B cell (primary cell): Measurements from ENCODE around the gene SNX14. TPM values are rescaled to one million over a fixed set of nuclear protein-coding genes. Genes with fewer than 3 reads are reported as not detected.

Source experiments
- ATAC-seq: fragments of 200-7000 bp; cut with Tn5 transposase; one replicate; pipeline ENCODE4 v1.10.0; 2021; ENCODE audit warnings: low read depth, mild to moderate bottlenecking, moderate number of reproducible peaks, moderate library complexity
- CTCF ChIA-PET: fragments of 350-600 bp; sonication (Branson Sonifier 250); formaldehyde crosslinking; loops from one replicate; lab custom pipeline; 2021; ENCODE audit warnings: antibody characterized with exemption, inconsistent platforms; lab: Charles Lee
- POLR2A ChIA-PET: fragments of 350-600 bp; sonication (Branson Sonifier 250); formaldehyde crosslinking; loops from one replicate; lab custom pipeline; 2021; ENCODE audit warnings: antibody characterized with exemption; lab: Charles Lee
- DNase-seq: peaks from one replicate; pipeline ENCODE4 v3.0.0; 2013
- H2AFZ ChIP-seq: 2 replicates; pipeline ENCODE4 v1.6.1; 2012; ENCODE audit warnings: mild to moderate bottlenecking, low read depth, low read length; ENCODE audit not compliant: insufficient read depth, poor library complexity, severe bottlenecking
- H3K27ac ChIP-seq, 2 donors: 1 replicate in 1 of 2; 2 replicates in 1 of 2; pipeline ENCODE4 v1.5.1; 2012 to 2013; ENCODE audit warnings: low read length in 2 of 2, mild to moderate bottlenecking in 2 of 2, moderate library complexity in 1 of 2
- H3K27me3 ChIP-seq, 4 experiments: fragments of 200-600 bp in 1 of 4; sonication (generic) in 1 of 4; replicated peaks in 1 of 4; 1 replicate in 2 of 4; 2 replicates in 2 of 4; pipeline versions ENCODE4 v1.6.1 to v1.7.0; 2013 to 2016; ENCODE audit warnings: low read length in 3 of 4, mild to moderate bottlenecking in 2 of 4, mixed read lengths in 1 of 4, moderate library complexity in 1 of 4; ENCODE audit not compliant: insufficient read depth in 4 of 4, control insufficient read depth in 3 of 4; ENCODE audit errors: control extremely low read depth in 1 of 4
- H3K36me3 ChIP-seq, 2 experiments: replicated peaks in 1 of 2; 1 replicate in 1 of 2; 2 replicates in 1 of 2; pipeline versions ENCODE4 v1.6.1 to v1.7.1; 2013; ENCODE audit warnings: low read length in 1 of 2; ENCODE audit not compliant: insufficient read depth in 2 of 2, control insufficient read depth in 1 of 2; ENCODE audit errors: control extremely low read depth in 1 of 2, extremely low read depth in 1 of 2
- H3K4me1 ChIP-seq, 2 donors: fragments of 200-600 bp in 1 of 2; sonication (generic) in 1 of 2; 1 replicate in 1 of 2; 2 replicates in 1 of 2; pipeline versions ENCODE4 v1.5.1 to v1.6.1; 2013 to 2017; ENCODE audit warnings: low read length in 2 of 2; ENCODE audit not compliant: control insufficient read depth in 2 of 2, insufficient read depth in 2 of 2
- H3K4me2 ChIP-seq: replicated peaks from 2 replicates; pipeline ENCODE3; 2012; ENCODE audit warnings: mild to moderate bottlenecking, low read depth, low read length; ENCODE audit not compliant: poor library complexity, severe bottlenecking
- H3K4me3 ChIP-seq, 5 experiments: fragments of 200-600 bp in 1 of 5; sonication (generic) in 1 of 5; 1 replicate in 3 of 5; 2 replicates in 2 of 5; pipeline versions ENCODE4 v1.5.1 to v1.7.0; 2011 to 2016; ENCODE audit warnings: low read length in 4 of 5, mild to moderate bottlenecking in 4 of 5, low read depth in 2 of 5, control low read depth in 1 of 5, moderate library complexity in 1 of 5; ENCODE audit not compliant: insufficient read depth in 1 of 5; ENCODE audit errors: control extremely low read depth in 1 of 5, extremely low read depth in 1 of 5
- H3K79me2 ChIP-seq: fragments of 200-600 bp; sonication (generic); one replicate; pipeline ENCODE4 v1.6.0; 2016; ENCODE audit warnings: low read length; ENCODE audit not compliant: control insufficient read depth, insufficient read depth
- H3K9ac ChIP-seq: fragments of 200-600 bp; sonication (generic); 2 replicates; pipeline ENCODE4 v1.6.1; 2017; ENCODE audit warnings: mild to moderate bottlenecking, low read length, moderate library complexity
- H3K9me3 ChIP-seq, 3 donors: one replicate each; pipeline versions ENCODE4 v1.6.1 to v1.7.1; 2013; ENCODE audit warnings: low read length in 2 of 3; ENCODE audit not compliant: control insufficient read depth in 2 of 3, insufficient read depth in 1 of 3; ENCODE audit errors: control extremely low read depth in 1 of 3
- H4K20me1 ChIP-seq: 2 replicates; pipeline ENCODE4 v1.6.0; 2012; ENCODE audit warnings: mild to moderate bottlenecking, low read length; ENCODE audit not compliant: insufficient read depth, control insufficient read depth, poor library complexity, severe bottlenecking
- H3K27ac Mint-ChIP-seq: one replicate; pipeline ENCODE4 v1.8.0; 2021; ENCODE audit warnings: mixed read lengths
- H3K27me3 Mint-ChIP-seq: one replicate; pipeline ENCODE4 v1.8.0; 2021; ENCODE audit warnings: mixed read lengths
- H3K4me1 Mint-ChIP-seq: one replicate; pipeline ENCODE4 v1.8.0; 2021; ENCODE audit warnings: mixed read lengths
- H3K4me3 Mint-ChIP-seq: one replicate; pipeline ENCODE4 v1.8.0; 2021; ENCODE audit warnings: mixed read lengths
- H3K9me3 Mint-ChIP-seq: one replicate; pipeline ENCODE4 v1.8.0; 2022; ENCODE audit warnings: mixed read lengths; ENCODE audit not compliant: insufficient read depth
- CTCF ChIP-seq: fragments of 200-600 bp; IDR thresholded peaks from one replicate; pipeline ENCODE4 v1.8.0; 2022; ENCODE audit warnings: antibody characterized with exemption, mild to moderate bottlenecking
- EZH2 ChIP-seq: IDR thresholded peaks from 2 replicates; pipeline ENCODE4 v1.6.1; 2012; ENCODE audit warnings: borderline replicate concordance, low read depth, mild to moderate bottlenecking, moderate library complexity, low read length; ENCODE audit not compliant: insufficient read depth, poor library complexity, severe bottlenecking
- WGBS: methylation state at CpG from one replicate; pipeline ENCODE4 v1.1.5; 2013; ENCODE audit warnings: missing lambda C conversion rate; ENCODE audit not compliant: insufficient coverage; 5-methylcytosine and 5-hydroxymethylcytosine counted together
- intact Hi-C: fragments of 100-400 bp; cut with micrococcal nuclease; formaldehyde crosslinking; loops from one replicate; pipeline ENCODE4 v1.10.0; 2022
- polyA plus RNA-seq: library from polyadenylated mRNA; depleted of rRNA; stranded (reverse); fragments of >200 nt; gene quantifications from 2 replicates; pipeline ENCODE4 v1.2.3, GENCODE V29; 2012
- total RNA-seq, 2 donors: library from RNA; stranded (reverse); fragments of 120-200 nt in 1 of 2; gene quantifications; 1 replicate in 1 of 2; 2 replicates in 1 of 2; pipeline versions ENCODE4 v1.2.3 to v1.2.4, GENCODE V29; 2013 to 2022

SNX14 gene
- total and polyA plus RNA-seq, 2 donors (not counting 1 experiment from before 2014, with no cell fraction given), result 36.9 to 80.0 TPM

GRCh38 chr6:85459224-85459901 is 134.3 kb downstream of the SNX14 start:
- Histone ChIP-seq H3K4me2 (peak overlapping the region; percentile 52), H3K9ac (no peak overlapping the region), H3K9me3 (no peaks in the 10 kb centered on the region), H3K4me1 (peaks cover 41 to 72% of the 10 kb centered on the region in 2 donors), H3K4me3 (no peak overlapping the region), H3K27ac (peak overlapping the region; percentile 6 to 72), H4K20me1 (no peaks in the 10 kb centered on the region), H2AFZ (no peak overlapping the region), H3K79me2 (peaks cover 29% of the 10 kb centered on the region), H3K27me3 (peaks cover 0 to 3% (median 0%) of the 10 kb centered on the region in 4 experiments), H3K36me3 (no peaks in the 10 kb centered on the region)
- Mint-ChIP-seq H3K27me3 (peaks cover 2% of the 10 kb centered on the region), H3K4me3 (peak overlapping the region; percentile 29), H3K4me1 (peaks cover 90% of the 10 kb centered on the region), H3K9me3 (no peaks in the 10 kb centered on the region), H3K27ac (peak overlapping the region; percentile 71)
- WGBS, result 100% methylated on average over 1 of the region's 4 CpGs
- intact Hi-C loops, result loop anchor here (10.0 kb wide), 1 partner anchor 215 kb away; no protein-coding TSS in a partner anchor
- TF ChIP-seq EZH2 (no peak), CTCF (no peak)
- no peak for DNase-seq
- CTCF ChIA-PET, result interaction anchor here (3.1 to 3.9 kb wide), 2 partner anchors 9 to 24 kb away, joined by 15 to 17 read pairs; partner anchors contain the start of gene NT5E
- ATAC-seq, result no peak
- POLR2A ChIA-PET, result interaction anchor here (2.5 kb wide), 1 partner anchor 9 kb away, joined by 6 read pairs; the partner anchor contains the start of gene NT5E

- peaks cover 0 to 3% (median 0%) of the 10 kb centered on the region in 4 experiments for H3K27me3 ChIP-seq
- Mint-ChIP-seq H3K9me3 (no peaks in the 10 kb centered on the region), H3K4me3 (peak overlapping the region; percentile 29), H3K27ac (peak overlapping the region; percentile 71), H3K27me3 (peaks cover 8% of the 10 kb centered on the region), H3K4me1 (peaks cover 91% of the 10 kb centered on the region)
- H2AFZ ChIP-seq, result no peak overlapping the region
- H3K79me2 ChIP-seq, result peaks cover 35% of the 10 kb centered on the region
- no peaks in the 10 kb centered on the region for H3K9me3 ChIP-seq
- H3K27ac ChIP-seq, result peak overlapping the region; percentile 54 to 72
- ChIA-PET CTCF (interaction anchor here (3.1 to 3.9 kb wide), 2 partner anchors 8 to 24 kb away, joined by 15 to 17 read pairs; partner anchors contain the start of gene NT5E), POLR2A (interaction anchor here (2.5 kb wide), 1 partner anchor 9 kb away, joined by 6 read pairs; the partner anchor contains the start of gene NT5E)
- no peak overlapping the region for H3K9ac ChIP-seq
- intact Hi-C loops, result loop anchor here (1.0 to 10.0 kb wide), 2 partner anchors 8 to 216 kb away; partner anchors contain the start of gene NT5E
- no peak overlapping the region for H3K4me3 ChIP-seq
- DNase-seq, result no peak
- TF ChIP-seq EZH2, result no peak
- no peak for TF ChIP-seq CTCF
- H3K4me1 ChIP-seq, result peaks cover 41 to 74% of the 10 kb centered on the region in 2 donors
- no peaks in the 10 kb centered on the region for H3K36me3 ChIP-seq
- WGBS, result 100% methylated on average over 1 of the region's 3 CpGs
- peak overlapping the region; percentile 52 for H3K4me2 ChIP-seq
- no peaks in the 10 kb centered on the region for H4K20me1 ChIP-seq
- ATAC-seq, result no peak
Observed at GRCh38 chr6:85458782-85459181, 134.9 kb downstream of the SNX14 start.
